Heart left ventricle (tissue), 16 donors: ENCODE data around the gene FLVCR2. TPM values are rescaled to one million over a fixed set of nuclear protein-coding genes. Genes with fewer than 3 reads are reported as not detected.

ENCODE experiments used
- ATAC-seq, 4 donors: fragments of 200-7000 bp; cut with Tn5 transposase; one replicate each; pipeline ENCODE4 v1.9.1; 2020 to 2022; ENCODE audit warnings: moderate library complexity in 4 of 4, mild to moderate bottlenecking in 3 of 4, moderate number of reproducible peaks in 1 of 4
- DNase-seq, 5 donors: peaks; one replicate each; pipeline ENCODE4 v3.0.0-alpha.2; 2020
- H3K27ac ChIP-seq, 12 donors: fragments of 200-600 bp; sonication (generic) in 4 of 12; one replicate each; pipeline versions ENCODE4 v1.5.0 to v1.8.0; 2016 to 2022; ENCODE audit warnings: mild to moderate bottlenecking in 2 of 12
- H3K27me3 ChIP-seq, 9 donors: fragments of 200-600 bp; sonication (generic) in 2 of 9; one replicate each; pipeline versions ENCODE4 v1.5.1 to v1.8.0; 2016 to 2022; ENCODE audit warnings: mild to moderate bottlenecking in 3 of 9
- H3K36me3 ChIP-seq, 9 donors: fragments of 200-600 bp; sonication (generic) in 2 of 9; one replicate each; pipeline versions ENCODE4 v1.5.0 to v1.8.0; 2018 to 2022; ENCODE audit warnings: mild to moderate bottlenecking in 2 of 9
- H3K4me1 ChIP-seq, 12 donors: fragments of 200-600 bp; sonication (generic) in 4 of 12; one replicate each; pipeline versions ENCODE4 v1.5.0 to v1.8.0; 2016 to 2022; ENCODE audit warnings: mild to moderate bottlenecking in 3 of 12
- H3K4me3 ChIP-seq, 12 donors: fragments of 200-600 bp; sonication (generic) in 4 of 12; one replicate each; pipeline versions ENCODE4 v1.5.0 to v1.8.0; 2017 to 2022; ENCODE audit warnings: mild to moderate bottlenecking in 9 of 12, moderate library complexity in 4 of 12
- H3K9me3 ChIP-seq, 12 donors: fragments of 200-600 bp; sonication (generic) in 4 of 12; one replicate each; pipeline versions ENCODE4 v1.5.0 to v1.8.0; 2016 to 2022; ENCODE audit warnings: mild to moderate bottlenecking in 1 of 12
- CTCF ChIP-seq, 12 donors: fragments of 200-600 bp; sonication (generic) in 4 of 12; IDR thresholded peaks; one replicate each; pipeline versions ENCODE4 v1.5.0 to v1.8.0; 2018 to 2022; ENCODE audit warnings: antibody characterized with exemption in 12 of 12, mild to moderate bottlenecking in 5 of 12
- POLR2A ChIP-seq, 2 donors: fragments of 450-650 bp; IDR thresholded peaks; one replicate each; pipeline ENCODE4 v1.6.1; 2017; ENCODE audit warnings: antibody characterized with exemption in 2 of 2, mild to moderate bottlenecking in 2 of 2, moderate library complexity in 2 of 2
- WGBS, 4 donors: extraction: QIAGEN DNeasy Blood & Tissue Kit in 2 of 4; methylation state at CpG; one replicate each; pipeline versions ENCODE4 v1.1.5 to v1.1.7; 2013 to 2018; 5-methylcytosine and 5-hydroxymethylcytosine counted together
- intact Hi-C, 10 donors: fragments of 100-400 bp; cut with DNase I; formaldehyde crosslinking; loops; one replicate each; pipeline versions ENCODE4 v1.11.1 to v1.14.2; 2022
- long read RNA-seq, 3 donors: library from polyadenylated mRNA; unstranded; transcript quantifications; one replicate each; pipeline ENCODE4 v2.0.0, GENCODE V29; 2020 to 2021
- polyA plus RNA-seq, 2 donors: library from polyadenylated mRNA; stranded (reverse); fragments of 200-250 nt; gene quantifications; one replicate each; pipeline ENCODE4 v1.2.3, GENCODE V29; 2013
- total RNA-seq, 9 donors: library from RNA; depleted of rRNA in 2 of 9; stranded (reverse); fragments of >200 nt in 2 of 9; fragmentation: NEBNext Ultra II Directional in 3 of 9; extraction: Animal tissue kit (Norgen Biotek cat#: 25700) in 3 of 9; gene quantifications; one replicate each; pipeline versions ENCODE4 v1.1.0 to v1.2.4, GENCODE V29; 2016 to 2023
- donor health status: ischemic (EF 13 %, LVEDD 7.1; RV severe dilation, severe dysfunction).
- donor health status: healthy with polysubstance abuse.
- donor health status: DM: no; HTN: yes; CAD: no.
- donor health status: DM: no; HTN: no; CAD: no.
- donor health status: ischemic (EF 25% LVEDD 6.9; RV normal size, moderate dysfunction).
- donor health status: ischemic (EF 25% LVEDD 5.7; RV mildly dilated, moderate dysfunction).
- donor health status: healthy.
- donor health status: DM: yes; HTN: yes; CAD: no.
- donor health status: ischemic (EF 35%, LVEDD 5.7; RV mildly dilated, moderate dysfunction).
- donor health status: nonischemic (EF 11% LVEDD 7.7; RV severe dilation, severe dysfunction).
- donor health status: DM: yes; HTN: yes; CAD: no.
- donor health status: PGD.
- donor health status: ischemic (EF 29% LVEDD 5.4; RV normal size, mild dysfunction).
- donor health status: nonischemic (EF 23%, LVEDD 6.1; RV moderate dilation, normal function).

The FLVCR2 gene
- total RNA-seq (10 to 100 TPM in 1 of 9 donors, 1 to 10 TPM in 8; 1.2 to 11.7 (median 1.6) TPM), polyA plus RNA-seq (1 to 10 TPM in 1 of 2 donors, under 1 TPM in 1; 0.50 to 3.1 TPM)
- long read RNA-seq, donor 1, partial matches to known transcripts: 1 of 4 reads
- long read RNA-seq, donor 1, other reads (novel, unspliced or antisense): 1 of 4 reads
- long read RNA-seq, donor 2, partial matches to known transcripts: 1 of 4 reads
- long read RNA-seq, donor 2, other reads (novel, unspliced or antisense): 0 of 4 reads
- long read RNA-seq, donor 3: 0 reads

- no peaks in the 10 kb centered on the region for H3K27me3 ChIP-seq
- intact Hi-C loops: loop anchor here in 5 of 10 donors (1.0 to 2.0 kb wide), 2 partner anchors 76 to 77 kb away; no protein-coding TSS in a partner anchor
- H3K36me3 ChIP-seq: no peaks in the 10 kb centered on the region
- H3K27ac ChIP-seq: peak within 1 kb of the TSS; percentile 15 to 84 (median 72)
- peaks cover 0 to 6% (median 0%) of the 10 kb centered on the region in 12 donors for H3K9me3 ChIP-seq
- peak; percentile 76 to 89 (median 89) for ATAC-seq
- 0 to 1% (median 1%) methylated on average over 28 to 49 of the region's 49 CpGs for WGBS, 4 donors
- TF ChIP-seq POLR2A (IDR thresholded peaks at IDR 0.05) (no peak), CTCF (IDR thresholded peaks at IDR 0.05) (no peak)
- H3K4me3 ChIP-seq: peak within 1 kb of the TSS; percentile 30 to 75 (median 61)
- peaks cover 7 to 31% (median 20%) of the 10 kb centered on the region in 12 donors for H3K4me1 ChIP-seq
- peak; percentile 85 to 89 (median 88) for DNase-seq
Observed at GRCh38 chr14:75578102-75578785, at the start of gene FLVCR2. FLVCR2 (plus strand) TSS chr14:75578620; CDS start chr14:75578973, 353 bp downstream.

- ATAC-seq: no peak
- Histone ChIP-seq H3K4me3 (no peak overlapping the region), H3K27ac (no peak overlapping the region), H3K27me3 (no peaks in the 10 kb centered on the region), H3K4me1 (peaks cover 0 to 33% (median 0%) of the 10 kb centered on the region in 12 donors), H3K9me3 (no peaks in the 10 kb centered on the region), H3K36me3 (peaks cover 0 to 16% (median 0%) of the 10 kb centered on the region in 9 donors)
- no peak for DNase-seq
- WGBS, 4 donors: 28 to 50% (median 41%) methylated on average over 3 of the region's 3 CpGs
- intact Hi-C loops: no loop called here
- TF ChIP-seq POLR2A (IDR thresholded peaks at IDR 0.05): no peak
- TF ChIP-seq CTCF (IDR thresholded peaks at IDR 0.05): no peak
Observed at GRCh38 chr14:75531256-75531655, 47.2 kb upstream of the FLVCR2 start.

- H3K9me3 ChIP-seq: no peaks in the 10 kb centered on the region
- H3K36me3 ChIP-seq: peaks cover 0 to 13% (median 0%) of the 10 kb centered on the region in 9 donors
- TF ChIP-seq POLR2A (IDR thresholded peaks at IDR 0.05) (no peak), CTCF (IDR thresholded peaks at IDR 0.05) (no peak)
- H3K27ac ChIP-seq: no peak overlapping the region
- H3K4me3 ChIP-seq: no peak overlapping the region
- H3K4me1 ChIP-seq: peaks cover 0 to 27% (median 0%) of the 10 kb centered on the region in 12 donors
- H3K27me3 ChIP-seq: no peaks in the 10 kb centered on the region
- intact Hi-C loops: no loop called here
- DNase-seq (no peak), ATAC-seq (no peak)
- 61 to 82% (median 70%) methylated on average over 5 of the region's 5 CpGs for whole genome bisulfite sequencing, 4 donors
Observed at GRCh38 chr14:75531660-75532317, 46.6 kb upstream of the FLVCR2 start.
